ENCODE results near the gene MRPL27.
"Not testable (repeated sequence)": the region's sequence is repeated elsewhere in the genome, so short reads cannot be mapped to it uniquely, and the experiment has no call there.

Gene MRPL27

DNA sequence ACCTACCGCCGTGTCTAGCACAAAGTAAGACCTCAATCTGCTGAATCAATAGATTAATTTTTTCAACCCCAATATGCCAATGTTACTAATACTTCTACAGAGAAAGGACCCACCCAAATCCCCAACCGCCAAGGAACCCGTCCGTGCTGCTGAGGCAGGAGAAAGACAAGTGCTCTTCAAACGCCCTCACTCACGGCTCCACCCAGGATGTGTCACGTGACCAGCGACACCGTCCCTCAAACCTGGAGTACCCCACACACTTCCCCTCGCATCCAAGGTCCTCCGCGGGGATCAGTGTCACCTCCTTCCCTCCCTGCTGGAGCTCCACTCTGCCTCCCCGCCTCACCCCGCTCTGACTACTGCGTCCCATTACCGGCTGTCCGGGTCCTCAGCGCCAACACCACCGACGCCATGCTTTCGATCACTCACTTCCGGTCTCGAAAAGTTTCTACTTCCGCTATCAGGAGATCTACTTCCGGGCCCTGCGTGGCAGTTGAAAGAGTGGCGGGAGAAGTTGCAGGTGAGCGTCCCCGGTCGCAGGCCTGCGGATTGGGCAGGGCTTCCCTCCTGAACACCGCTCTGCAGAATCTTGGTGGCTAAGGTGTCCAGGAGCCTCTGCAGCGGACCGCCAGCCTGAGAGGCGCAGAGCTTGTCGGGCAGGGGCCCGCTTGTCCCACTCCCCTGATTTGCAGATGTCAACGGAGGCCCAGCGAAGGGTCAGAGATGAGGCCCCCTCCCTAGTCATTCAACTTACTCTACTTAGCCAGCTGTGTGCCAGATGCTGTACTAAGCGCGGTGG, at the start of gene MRPL27, which contains the start of gene EME1:
Gene MRPL27 (minus strand): TSS at position 427 of the 799 bp plus-strand sequence. CDS start 14 bp downstream, at position 413.
Gene EME1 (plus strand): TSS at position 472 of the 799 bp plus-strand sequence. CDS start 1,980 bp downstream, outside the sequence.
- peak; percentile 73 for DNase-seq

DNA sequence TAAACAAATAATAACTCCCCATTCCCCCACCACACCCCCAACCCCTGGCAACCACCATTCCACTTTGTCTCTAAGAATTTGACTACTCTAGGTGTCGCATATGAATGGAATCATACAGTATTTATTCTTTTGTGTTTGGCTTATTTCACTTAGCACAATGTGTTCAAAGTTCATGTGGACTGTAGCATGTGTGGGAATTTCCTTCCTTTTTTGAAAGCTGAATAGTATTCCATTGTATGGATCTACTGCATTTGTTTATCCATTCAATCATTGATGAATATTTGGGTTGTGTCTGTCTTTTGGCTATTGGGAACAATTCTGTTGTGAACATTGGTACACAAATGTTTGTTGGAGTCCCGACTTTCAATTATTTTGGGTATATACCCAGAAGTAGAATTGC, 49.8 kb upstream of the MRPL27 start:
- DNase-seq: no peak

DNA sequence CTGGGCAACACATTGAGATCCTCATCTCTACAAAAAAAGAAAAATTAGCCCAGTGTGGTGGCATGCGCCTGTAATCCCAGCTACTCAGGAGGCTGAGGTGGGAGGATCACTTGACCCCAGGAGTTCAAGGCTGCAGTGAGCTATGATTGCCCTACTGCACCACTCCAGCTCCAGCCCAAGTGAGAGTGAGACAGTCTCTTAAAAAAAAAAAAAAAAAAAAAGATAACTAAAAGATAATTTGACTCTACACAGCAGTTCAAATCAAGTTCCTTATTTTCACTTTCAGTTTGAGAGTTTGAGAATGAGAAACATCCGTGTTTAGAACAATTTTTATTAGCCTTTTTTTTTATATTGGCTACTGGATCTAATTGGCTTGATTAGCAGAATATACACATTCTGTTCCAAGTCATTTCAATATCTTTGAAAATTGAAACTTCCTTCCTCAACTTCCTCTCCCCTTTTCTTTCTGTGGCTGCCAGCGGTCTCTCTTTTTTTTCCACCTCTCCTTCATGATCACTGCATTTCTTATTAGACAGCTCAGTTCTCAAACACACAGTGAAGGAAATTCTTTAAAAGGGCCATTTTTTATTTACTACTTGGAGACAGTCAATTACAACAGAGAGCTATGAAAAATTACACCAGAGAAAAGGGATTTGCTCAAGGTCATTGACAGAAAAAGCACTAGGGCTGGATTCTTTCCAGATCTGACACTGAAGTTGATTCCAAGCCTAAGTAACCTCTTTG, 48.5 kb upstream of the MRPL27 start:
- DNase-seq: peak; percentile 34

DNA sequence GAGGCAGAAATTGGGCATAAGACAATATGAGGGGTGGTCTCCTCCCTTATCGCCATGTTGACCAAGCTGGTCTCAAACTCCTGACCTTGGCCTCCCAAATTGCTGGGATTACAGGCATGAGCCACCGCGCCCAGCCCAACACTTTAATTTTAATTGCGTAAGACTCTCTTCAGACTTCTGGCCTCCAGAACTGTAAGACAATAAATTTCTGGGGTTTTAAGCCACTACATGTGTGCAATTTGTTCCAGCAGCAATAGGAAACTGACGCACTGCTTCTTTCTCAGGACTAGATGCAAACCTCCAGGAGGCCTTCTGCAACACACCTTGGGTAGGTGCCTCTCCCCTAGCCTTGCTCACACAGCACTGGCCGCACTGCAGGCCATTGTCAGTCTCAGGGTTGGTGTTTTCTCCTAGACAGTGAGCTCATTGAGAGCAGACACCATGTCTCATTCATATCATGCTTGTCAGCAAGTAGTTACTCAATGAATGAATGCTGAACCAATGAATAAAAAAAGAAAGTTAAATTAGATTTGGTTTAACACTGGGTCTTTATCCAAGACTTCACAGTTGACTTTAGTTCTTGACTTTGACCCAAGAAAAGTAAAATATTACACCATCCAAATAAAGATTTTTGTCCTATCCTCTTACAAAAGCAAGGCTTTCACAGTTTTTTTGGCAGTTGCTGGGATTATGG, 47.6 kb upstream of the MRPL27 start:
- no peak for DNase-seq

GRCh38 chr17:50419577-50419976, 46.6 kb upstream of the MRPL27 start:
- DNase-seq: not testable (repeated sequence)

DNA sequence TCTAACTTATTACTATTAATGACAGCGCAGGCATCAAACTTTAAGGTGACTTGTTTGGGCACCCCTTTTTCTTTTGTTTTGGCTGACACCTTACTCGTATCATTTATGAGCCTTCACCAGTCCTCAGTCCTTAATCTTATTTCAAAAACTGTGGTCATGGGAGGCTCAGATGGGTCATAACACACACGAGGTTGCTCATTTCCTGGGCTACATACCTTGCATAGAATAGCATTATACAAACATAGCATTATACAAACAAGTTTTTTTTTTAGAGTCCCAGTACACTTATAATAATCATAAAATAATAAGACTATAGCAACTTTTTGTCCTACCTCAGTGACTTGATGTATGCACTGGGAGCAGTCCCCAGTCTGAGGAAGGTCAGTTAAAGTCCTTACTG, 41.8 kb upstream of the MRPL27 start:
- no peak for DNase-seq

GRCh38 chr17:50412188-50412732, 39.3 kb upstream of the MRPL27 start:
- DNase-seq: no peak

DNA sequence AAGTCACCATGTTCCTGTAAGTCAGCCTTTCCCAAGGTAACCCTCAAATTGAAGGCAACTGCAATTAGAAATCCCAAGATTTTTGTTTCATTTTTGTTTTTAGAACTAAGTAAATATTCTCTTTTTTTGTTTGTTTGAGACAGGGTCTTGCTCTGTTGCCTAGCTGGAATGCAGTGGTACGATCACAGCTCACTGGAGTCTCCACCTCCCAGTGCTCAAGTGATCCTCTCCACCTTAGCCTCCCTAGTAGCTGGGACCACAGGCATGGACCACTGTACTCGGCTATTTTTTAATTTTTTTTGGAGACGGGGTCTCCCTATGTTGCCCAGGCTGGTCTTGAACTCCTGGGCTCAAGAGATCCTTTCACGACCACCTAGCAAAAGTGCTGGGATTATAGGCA, 34.9 kb upstream of the MRPL27 start:
- no peak for DNase-seq

DNA sequence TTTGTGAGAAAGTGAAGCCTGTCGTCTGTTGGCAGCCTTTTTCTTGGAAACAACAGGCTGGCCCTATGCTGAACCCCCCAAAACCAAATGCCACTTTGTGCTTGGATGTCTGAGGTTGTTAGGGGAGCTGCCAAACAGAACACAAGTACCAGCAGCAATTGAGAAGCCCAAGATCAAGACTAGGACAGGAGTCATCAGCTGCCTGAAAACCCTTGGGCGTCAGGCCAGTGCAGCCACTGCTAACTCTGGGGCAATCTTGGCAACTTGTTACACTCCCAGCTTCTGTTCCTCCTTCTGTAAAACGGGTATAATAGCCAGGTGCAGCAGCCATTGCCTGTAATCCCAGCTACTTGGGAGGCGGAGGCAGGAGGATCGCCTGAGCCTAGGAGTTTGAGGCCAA, 33.6 kb upstream of the MRPL27 start:
- no peak for DNase-seq

DNA sequence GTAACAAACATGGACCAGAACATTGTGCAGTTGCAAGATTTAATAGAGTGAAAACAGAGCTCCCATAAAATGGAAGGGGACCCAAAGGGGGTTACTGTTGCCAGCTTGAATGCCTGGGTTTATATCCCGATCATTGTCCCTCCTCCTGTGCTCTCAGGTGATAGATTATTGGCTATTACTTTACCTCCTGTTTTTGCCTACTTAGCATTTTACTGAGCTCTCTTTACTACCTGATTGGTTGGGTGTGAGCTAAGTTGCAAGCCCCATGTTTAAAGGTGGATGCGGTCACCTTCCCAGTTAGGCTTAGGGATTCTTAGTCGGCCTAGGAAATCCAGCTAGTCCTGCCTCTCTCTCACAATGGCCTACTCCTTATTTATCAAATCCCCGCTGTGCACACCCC, 32.4 kb upstream of the MRPL27 start:
- DNase-seq: not testable (repeated sequence)

DNA sequence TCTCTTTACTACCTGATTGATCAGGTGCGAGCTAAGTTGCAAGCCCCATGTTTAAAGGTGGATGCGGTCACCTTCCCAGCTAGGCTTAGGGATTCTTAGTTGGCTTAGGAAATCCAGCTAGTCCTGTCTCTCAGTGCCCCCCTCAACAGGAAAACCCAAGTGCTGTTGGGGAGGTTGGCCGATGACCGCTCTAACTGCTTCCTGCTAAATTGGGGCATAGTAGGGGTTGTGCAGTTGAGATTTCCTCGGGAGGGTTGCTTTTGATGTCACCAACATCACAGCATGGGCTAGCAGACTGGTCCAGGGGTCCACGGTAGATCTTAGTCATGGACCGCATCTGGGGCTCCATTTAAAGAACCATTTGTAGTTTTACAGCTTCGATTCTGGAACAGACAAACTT, 26.6 kb upstream of the MRPL27 start:
- not testable (repeated sequence) for DNase-seq

- DNase-seq: not testable (repeated sequence)
Measured at GRCh38 chr17:50398672-50399071, 25.7 kb upstream of the MRPL27 start.

DNA sequence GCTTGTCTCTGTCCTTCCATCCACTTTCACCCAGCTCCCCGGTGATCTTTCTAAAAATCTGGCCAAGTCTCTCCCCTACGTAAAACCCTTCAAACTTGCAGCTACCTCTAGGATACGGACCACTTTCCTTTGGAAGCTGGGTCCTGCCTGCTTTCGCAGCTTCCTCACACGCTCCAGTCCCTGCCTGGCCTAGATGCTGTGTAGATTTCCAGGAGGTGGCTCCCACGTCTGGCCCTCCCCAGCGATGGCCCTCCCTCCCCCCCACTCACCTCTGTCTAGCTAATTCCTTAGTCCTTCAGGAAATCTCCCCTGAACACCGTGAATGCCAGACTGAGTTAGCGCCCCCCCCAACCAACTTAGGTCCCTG, 24.9 kb upstream of the MRPL27 start:
- DNase-seq: no peak

DNA sequence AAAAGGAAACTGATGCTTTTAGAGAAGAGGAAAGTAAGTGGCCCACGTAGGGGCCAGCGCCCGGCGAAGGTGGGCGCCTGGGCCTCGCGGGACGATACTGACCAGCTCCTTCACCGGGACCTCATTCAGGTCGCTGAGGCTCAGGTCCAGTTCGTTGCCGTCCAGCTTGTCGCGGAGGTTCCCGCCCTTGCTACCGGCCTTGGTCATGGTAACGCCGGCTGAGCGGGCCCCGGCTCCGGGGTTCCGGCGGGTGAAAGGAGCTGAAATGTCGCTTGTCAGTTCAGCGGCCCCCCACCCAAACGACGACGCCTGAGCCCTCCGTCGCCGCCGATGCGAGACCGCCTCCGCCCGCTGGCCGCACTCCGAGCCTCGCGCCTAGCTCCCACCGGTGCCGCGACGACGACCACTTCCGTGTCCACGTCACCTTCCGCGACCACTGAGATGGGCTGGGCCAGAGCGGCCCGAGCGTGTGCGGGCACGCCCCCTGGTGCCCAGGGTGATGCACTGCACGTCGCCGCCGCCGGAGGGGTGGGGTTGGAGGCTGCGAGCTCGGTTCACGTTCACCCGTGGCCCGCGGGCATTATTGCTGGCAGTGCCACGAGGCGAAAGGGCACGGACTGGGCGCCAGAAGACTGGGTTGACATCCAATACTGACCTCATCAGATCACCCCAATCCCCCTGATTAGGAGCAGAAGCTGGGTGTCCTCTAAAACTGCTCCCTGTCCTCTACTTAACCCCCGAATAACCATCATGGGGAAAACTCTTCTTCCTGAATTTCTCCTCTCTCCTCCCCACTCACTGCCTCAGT, 24.3 kb upstream of the MRPL27 start, which contains the start of gene LRRC59:
Gene LRRC59 (minus strand): TSS at position 413 of the 808 bp plus-strand sequence. CDS start 206 bp downstream, at position 207.
- DNase-seq: peak; percentile 35

DNA sequence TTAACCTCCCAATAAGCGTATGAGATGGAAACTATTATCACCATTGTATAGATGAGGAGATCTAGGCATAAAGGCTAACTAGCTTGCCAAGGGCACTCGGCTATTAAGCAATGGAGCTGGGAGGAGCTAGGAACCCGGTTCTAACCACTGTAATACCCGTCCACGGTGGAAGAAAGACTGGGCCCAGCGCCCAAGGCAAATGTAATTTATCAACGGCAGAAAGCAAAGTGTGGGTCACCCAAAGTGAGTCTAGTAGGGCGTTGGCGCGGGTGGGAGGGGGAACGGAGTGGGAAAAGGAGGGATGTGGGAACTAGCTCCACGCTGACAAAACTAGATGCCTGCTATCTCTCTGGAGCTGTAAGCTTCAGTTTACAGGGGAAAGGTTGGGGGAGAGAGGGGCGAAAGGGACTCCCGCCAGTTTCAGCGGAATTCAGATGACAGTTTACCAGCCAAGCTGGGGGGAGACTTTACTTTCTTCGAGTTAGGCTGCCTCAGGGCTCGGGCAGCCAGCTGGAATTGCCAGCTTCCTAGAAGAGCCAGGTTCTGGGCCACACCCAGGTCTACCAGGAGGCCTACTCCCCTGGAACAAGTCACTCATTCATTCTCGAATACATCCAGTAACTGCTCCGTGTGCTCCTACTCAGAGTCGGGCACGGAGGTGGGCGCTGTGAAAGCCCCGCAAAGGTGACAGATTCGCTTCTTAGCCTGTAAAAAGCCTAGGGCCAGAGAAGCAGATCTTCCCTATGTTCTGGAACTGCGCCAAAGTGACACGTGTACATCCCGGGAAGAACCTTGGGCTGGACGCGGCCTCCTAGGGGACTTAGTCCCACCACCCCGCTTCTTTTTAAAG, 23.5 kb upstream of the MRPL27 start:
- no peak for DNase-seq

- no peak for DNase-seq
Measured at GRCh38 chr17:50394711-50395110, 21.7 kb upstream of the MRPL27 start.

GRCh38 chr17:50393700-50394099, 20.7 kb upstream of the MRPL27 start:
- DNase-seq: no peak

GRCh38 chr17:50392621-50393020, 19.6 kb upstream of the MRPL27 start:
- no peak for DNase-seq

DNA sequence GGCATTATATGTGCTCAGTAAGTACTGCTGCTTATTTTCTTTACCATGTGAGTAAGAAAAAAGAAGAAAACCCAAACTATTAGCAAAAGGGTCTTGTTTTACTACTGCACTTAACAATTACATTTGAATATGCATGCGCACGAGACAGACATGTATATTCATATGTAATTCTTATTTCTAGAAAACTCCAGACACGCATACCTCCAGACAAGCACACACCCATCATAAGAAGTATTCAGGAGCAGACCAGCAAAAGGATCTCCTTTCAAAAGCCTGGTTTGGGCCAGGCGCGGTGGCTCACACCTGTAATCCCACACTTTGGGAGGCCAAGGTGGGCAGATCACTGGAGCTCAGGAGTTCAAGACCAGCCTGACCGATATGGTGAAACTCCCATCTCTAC, 16.6 kb upstream of the MRPL27 start:
- no peak for DNase-seq

DNA sequence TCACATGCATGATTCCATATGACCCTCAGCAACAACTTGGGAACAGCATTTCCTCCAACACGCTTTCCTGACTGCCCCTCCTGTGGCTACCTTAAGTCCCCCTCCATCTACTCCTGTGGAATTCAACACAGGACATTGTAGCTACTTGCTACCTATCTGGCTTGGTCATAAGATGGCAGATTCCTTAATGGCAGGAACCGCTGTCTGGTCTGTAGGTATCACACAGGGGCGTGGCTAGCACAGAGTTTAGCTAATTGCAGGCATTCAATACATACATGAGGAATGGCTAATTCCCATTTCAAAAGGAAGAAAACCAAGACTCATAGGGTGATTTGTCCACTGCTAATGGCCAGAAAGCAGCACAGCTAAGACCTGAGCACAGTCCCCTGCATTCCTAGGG, 15.7 kb upstream of the MRPL27 start:
- DNase-seq: no peak

DNA sequence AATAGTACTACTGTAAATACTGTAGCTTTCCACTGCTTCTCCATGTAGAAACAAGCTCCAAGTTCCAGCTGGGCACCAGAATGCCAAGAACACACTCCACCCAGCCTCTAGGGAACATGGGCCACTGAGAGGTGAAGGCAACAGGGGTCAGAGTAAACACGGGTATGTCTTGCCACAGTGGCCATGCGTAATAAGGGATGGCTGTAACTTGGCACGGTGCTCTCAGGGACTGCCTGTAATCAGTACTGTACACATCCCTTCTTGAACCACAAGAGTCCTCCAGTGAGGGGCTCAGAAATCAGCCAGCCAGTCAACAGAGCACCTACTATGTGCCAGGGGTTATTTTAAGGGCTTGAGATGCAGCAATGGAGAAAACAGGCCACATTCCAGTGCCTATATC, 13.5 kb upstream of the MRPL27 start:
- DNase-seq: no peak

All from GF-D8 (cell line).